ENCODE data around the gene CLASP2. TPM values are rescaled to one million over a fixed set of nuclear protein-coding genes. Genes with fewer than 3 reads are reported as not detected.

Gene CLASP2
- total RNA-seq: 38.3 and 54.9 TPM in 2 replicates

DNA sequence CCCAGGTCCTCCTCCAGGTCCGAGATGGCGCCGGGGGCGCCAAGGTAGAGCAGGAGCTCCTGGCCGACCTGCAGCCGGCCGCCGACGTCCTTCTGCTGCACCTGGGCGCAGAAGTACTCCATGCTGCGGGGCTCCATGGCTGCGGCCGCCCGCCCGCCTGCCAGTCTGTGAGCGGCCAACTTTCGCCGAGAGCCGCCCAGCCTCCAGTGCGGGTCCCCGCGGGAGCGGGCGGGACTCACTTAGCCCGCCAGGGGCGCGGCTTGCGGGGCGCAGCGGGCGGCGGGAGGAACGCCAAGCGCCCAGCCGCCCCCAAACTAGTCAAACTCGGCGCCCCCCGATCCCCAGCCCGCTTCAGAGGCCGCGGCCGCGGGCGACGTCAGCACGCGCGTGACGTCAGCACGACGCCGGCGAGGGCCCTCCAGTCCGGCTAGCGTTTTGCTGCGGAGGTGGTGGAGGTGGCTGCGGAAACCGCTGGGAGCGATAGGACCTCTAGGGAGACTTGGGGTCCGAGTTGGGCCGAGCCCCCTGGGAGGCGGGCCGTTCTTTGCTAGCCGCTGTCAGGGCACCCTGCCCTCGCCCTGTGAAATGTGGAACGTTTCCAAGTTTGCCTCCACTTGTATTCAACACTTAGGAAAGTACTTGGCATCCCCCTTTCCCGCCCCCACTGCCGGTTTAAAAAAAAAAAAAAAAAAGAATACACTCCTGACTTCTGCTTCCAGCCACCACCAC lies at the start of gene CLASP2:
CLASP2 (minus strand) TSS at position 389 of the 729 bp plus-strand sequence; CDS start at position 137, 252 bp downstream.

Other genes starting within 250 kb of the CLASP2 start
- 89.7 and 92.2 TPM in 2 replicates for gene PDCD6IP, start 80.4 kb upstream of the CLASP2 start, total RNA-seq